HCT116 (cell line): ENCODE data around the gene LINC00305. TPM values are rescaled to one million over a fixed set of nuclear protein-coding genes. Genes with fewer than 3 reads are reported as not detected.

ENCODE experiments used
- ATAC-seq: fragments of 200-7000 bp; cut with Tn5 transposase; 2 replicates; pipeline ENCODE4 v1.9.1; 2020; ENCODE audit warnings: mild to moderate bottlenecking, moderate library complexity
- Bru-seq: library from RNA; stranded (reverse); fragments of 400-500 nt; gene quantifications from one replicate; lab custom pipeline; 2021; lab: Mats Ljungman, UMichigan
- BruChase-seq, 2 experiments: library from RNA; stranded (reverse); fragments of 400-500 nt; gene quantifications; one replicate each; lab custom pipeline; 2021; lab: Mats Ljungman, UMichigan
- BruUV-seq: library from RNA; stranded (reverse); fragments of 400-500 nt; replicated peaks from 2 replicates; lab custom pipeline; 2021; lab: Mats Ljungman, UMichigan
- CTCF ChIA-PET: fragments of 300-600 bp; sonication (Branson Sonifier 250); formaldehyde crosslinking; loops from one replicate; lab custom pipeline; 2021; ENCODE audit warnings: antibody characterized with exemption; lab: Charles Lee
- POLR2A ChIA-PET: fragments of 300-600, 350-600 bp; sonication (Branson Sonifier 250); formaldehyde crosslinking; loops from one replicate; lab custom pipeline; 2021; ENCODE audit warnings: antibody characterized with exemption; lab: Charles Lee
- RAD21 ChIA-PET, 2 experiments: fragments of 300-600 bp; sonication (Branson Sonifier 250); formaldehyde crosslinking; loops; one replicate each; lab custom pipeline; 2023; ENCODE audit warnings: low total read pairs in 2 of 2; ENCODE audit not compliant: uncharacterized antibody in 2 of 2, unreplicated experiment in 2 of 2, low non-redundant PET in 1 of 2; lab: Charles Lee
- DNase-seq: peaks from one replicate; pipeline ENCODE4 v3.0.0-alpha.2; 2010; ENCODE audit warnings: low read depth, low spot score
- H2AFZ ChIP-seq: fragments of 200-600 bp; shearing (Covaris generic), sonication (generic); 2 replicates; pipeline ENCODE4 v1.6.1; 2017; ENCODE audit warnings: low read depth, mixed run types, mixed read lengths, antibody characterized with exemption, low read length; ENCODE audit not compliant: poor library complexity, severe bottlenecking
- H3K27ac ChIP-seq: 2 replicates; pipeline ENCODE4 v1.5.1; 2012; ENCODE audit warnings: low read depth, low read length
- H3K27me3 ChIP-seq: fragments of 200-600 bp; sonication (generic); 2 replicates; pipeline ENCODE4 v1.6.1; 2016; ENCODE audit warnings: mixed run types, low read length, mixed read lengths; ENCODE audit not compliant: insufficient read depth
- H3K36me3 ChIP-seq, 2 experiments: fragments of 200-500 bp in 1 of 2; fragments of 200-600 bp in 1 of 2; sonication (Bioruptor generic) in 1 of 2; sonication (generic) in 1 of 2; 2 replicates each; pipeline versions ENCODE4 v1.5.1 to v1.6.1; 2014 to 2016; ENCODE audit warnings: low read length in 2 of 2, inconsistent platforms in 1 of 2, mixed read lengths in 1 of 2, mixed run types in 1 of 2; ENCODE audit not compliant: insufficient read depth in 2 of 2, control insufficient read depth in 1 of 2
- H3K4me1 ChIP-seq, 2 experiments: fragments of 200-600 bp in 1 of 2; sonication (generic) in 1 of 2; 2 replicates each; pipeline versions ENCODE4 v1.5.1 to v1.6.1; 2012 to 2017; ENCODE audit warnings: low read length in 2 of 2, inconsistent platforms in 1 of 2, mild to moderate bottlenecking in 1 of 2, mixed read lengths in 1 of 2, mixed run types in 1 of 2, moderate library complexity in 1 of 2; ENCODE audit not compliant: insufficient read depth in 2 of 2, control insufficient read depth in 1 of 2
- H3K4me2 ChIP-seq: fragments of 200-600 bp; sonication (generic); 2 replicates; pipeline ENCODE4 v1.6.1; 2017; ENCODE audit warnings: mixed run types, low read length, mixed read lengths
- H3K4me3 ChIP-seq, 2 experiments: fragments of 200-600 bp in 1 of 2; sonication (generic) in 1 of 2; replicated peaks in 1 of 2; 2 replicates each; pipeline ENCODE4 v1.5.1; 2011 to 2016; ENCODE audit warnings: low read length in 2 of 2, control low read depth in 1 of 2, low read depth in 1 of 2, mild to moderate bottlenecking in 1 of 2, mixed read lengths in 1 of 2, mixed run types in 1 of 2
- H3K79me2 ChIP-seq: fragments of 200-600 bp; sonication (generic); 2 replicates; pipeline ENCODE4 v1.6.1; 2017; ENCODE audit warnings: mild to moderate bottlenecking, mixed run types, low read length, moderate library complexity, mixed read lengths; ENCODE audit not compliant: insufficient read depth
- H3K9ac ChIP-seq: fragments of 200-600 bp; sonication (generic); 2 replicates; pipeline ENCODE4 v1.6.1; 2016; ENCODE audit warnings: low read length, mixed read lengths
- H3K9me2 ChIP-seq: fragments of 200-600 bp; sonication (generic), shearing (Covaris generic); 2 replicates; pipeline ENCODE4 v1.6.1; 2017; ENCODE audit warnings: mixed run types, mild to moderate bottlenecking, moderate library complexity; ENCODE audit not compliant: insufficient read depth
- H3K9me3 ChIP-seq, 2 experiments: fragments of 200-500 bp in 1 of 2; fragments of 200-600 bp in 1 of 2; sonication (Bioruptor generic) in 1 of 2; sonication (generic) in 1 of 2; 2 replicates each; pipeline ENCODE4 v1.6.1; 2014 to 2017; ENCODE audit warnings: low read length in 2 of 2, mixed read lengths in 2 of 2, inconsistent platforms in 1 of 2, low read depth in 1 of 2, mild to moderate bottlenecking in 1 of 2, mixed run types in 1 of 2, moderate library complexity in 1 of 2; ENCODE audit not compliant: control insufficient read depth in 1 of 2, insufficient read depth in 1 of 2
- H4K20me1 ChIP-seq: fragments of 200-600 bp; sonication (generic), shearing (Covaris generic); 2 replicates; pipeline ENCODE4 v1.6.1; 2017; ENCODE audit warnings: mixed run types, mild to moderate bottlenecking, moderate library complexity; ENCODE audit not compliant: insufficient read depth
- CBX3 ChIP-seq: IDR thresholded peaks from 2 replicates; pipeline ENCODE4 v1.6.1; 2012; ENCODE audit warnings: low read depth
- CEBPB ChIP-seq: IDR thresholded peaks from 2 replicates; pipeline ENCODE4 v1.6.1; 2012; ENCODE audit warnings: low read depth
- CTCF ChIP-seq, 3 experiments: fragments of 200-600 bp in 1 of 3; sonication (generic) in 1 of 3; IDR thresholded peaks in 2 of 3; conservative IDR thresholded peaks in 1 of 3; 2 replicates each; pipeline ENCODE4 v1.5.1; 2012 to 2017; ENCODE audit warnings: low read depth in 2 of 3, low read length in 2 of 3, antibody characterized with exemption in 1 of 3, borderline replicate concordance in 1 of 3, control low read depth in 1 of 3, mild to moderate bottlenecking in 1 of 3, mixed read lengths in 1 of 3, mixed run types in 1 of 3, moderate library complexity in 1 of 3; ENCODE audit not compliant: insufficient read depth in 1 of 3
- EGR1 ChIP-seq: IDR thresholded peaks from 2 replicates; pipeline ENCODE4 v1.6.1; 2012; ENCODE audit warnings: low read depth
- ELF1 ChIP-seq: IDR thresholded peaks from 2 replicates; pipeline ENCODE4 v1.6.1; 2012; ENCODE audit warnings: low read depth, borderline replicate concordance
- JUND ChIP-seq: IDR thresholded peaks from 2 replicates; pipeline ENCODE4 v1.6.1; 2012
- MAX ChIP-seq: IDR thresholded peaks from 2 replicates; pipeline ENCODE4 v1.6.1; 2012
- POLR2AphosphoS5 ChIP-seq: IDR thresholded peaks from 2 replicates; pipeline ENCODE4 v1.6.1; 2011; ENCODE audit warnings: mild to moderate bottlenecking, low read depth, low read length, moderate library complexity
- REST ChIP-seq: IDR thresholded peaks from 2 replicates; pipeline ENCODE4 v1.6.1; 2012; ENCODE audit warnings: low read depth
- SIN3A ChIP-seq: IDR thresholded peaks from 2 replicates; pipeline ENCODE4 v1.6.1; 2012; ENCODE audit warnings: low read depth
- SRF ChIP-seq: IDR thresholded peaks from 2 replicates; pipeline ENCODE4 v1.6.1; 2012; ENCODE audit warnings: low read depth
- YY1 ChIP-seq: IDR thresholded peaks from 2 replicates; pipeline ENCODE4 v1.6.1; 2011; ENCODE audit warnings: low read length, low read depth, moderate library complexity, mild to moderate bottlenecking; ENCODE audit not compliant: insufficient replicate concordance; ENCODE audit errors: extremely low read depth
- ZBTB33 ChIP-seq: IDR thresholded peaks from 2 replicates; pipeline ENCODE4 v1.6.1; 2011; ENCODE audit warnings: mild to moderate bottlenecking, low read length, moderate library complexity; ENCODE audit not compliant: insufficient replicate concordance; ENCODE audit errors: extremely low read depth
- ZNF274 ChIP-seq: fragments of 200-500 bp; sonication (Bioruptor generic); IDR thresholded peaks from 2 replicates; pipeline ENCODE4 v1.6.1; 2014; ENCODE audit warnings: mild to moderate bottlenecking, low read depth, low read length, inconsistent platforms
- intact Hi-C: fragments of 100-400 bp; cut with micrococcal nuclease; formaldehyde crosslinking; loops from 2 replicates; pipeline ENCODE4 v1.10.0; 2022
- long read RNA-seq: library from polyadenylated mRNA; unstranded; transcript quantifications from one replicate; pipeline ENCODE4 v2.0.0, GENCODE V29; 2021; ENCODE audit not compliant: unreplicated experiment
- polyA plus RNA-seq: library from polyadenylated mRNA; unstranded; fragments of >200 nt; gene quantifications from 2 replicates; pipeline ENCODE4 v1.2.1, GENCODE V29; 2012; ENCODE audit warnings: missing spikeins
- total RNA-seq: library from RNA; stranded (reverse); gene quantifications from one replicate; pipeline ENCODE4 v1.2.1, GENCODE V29; 2021; ENCODE audit not compliant: unreplicated experiment

Gene LINC00305
- total RNA-seq: not detected
- not detected in 2 replicates for polyA plus RNA-seq
- Bru-seq, nascent RNA: not detected
- BruChase-seq, experiment 1, labeled RNA remaining after a 6-hour chase: not detected
- BruChase-seq, experiment 2, labeled RNA remaining after a 2-hour chase: not detected
- long read RNA-seq: 0 reads

GRCh38 chr18:64148988-64149387 is at the start of gene LINC00305:
Gene LINC00305, minus strand, starts transcription at chr18:64149088.
- H3K4me1 ChIP-seq: no peaks in the 10 kb centered on the region
- ATAC-seq (no peak), DNase-seq (no peak)
- CTCF ChIA-PET: no interaction called here
- H3K27ac ChIP-seq: no peak within 1 kb of the TSS
- POLR2A ChIA-PET: no interaction called here
- H3K9me3 ChIP-seq: peaks cover 5 to 8% of the 10 kb centered on the region in 2 experiments; a peak in 2 of 4 replicates
- H3K9ac ChIP-seq: no peak within 1 kb of the TSS
- no peaks in the 10 kb centered on the region for H4K20me1 ChIP-seq
- TF ChIP-seq CEBPB (no peak), YY1 (no peak), SRF (no peak), POLR2AphosphoS5 (no peak), MAX (no peak), JUND (no peak), EGR1 (no peak), CTCF (IDR thresholded peaks at IDR 0.05 in 2 of 3, conservative IDR thresholded peaks at IDR 0.05 in 1 of 3; ENCODE audit: borderline replicate concordance in 1 of 3, insufficient read depth in 1 of 3, low read depth in 2 of 3, low read length in 2 of 3) (no peak), ZBTB33 (no peak), SIN3A (no peak), ZNF274 (no peak), CBX3 (no peak), ELF1 (no peak), REST (no peak)
- RAD21 ChIA-PET: no interaction called here
- H3K4me2 ChIP-seq: no peak within 1 kb of the TSS
- H3K79me2 ChIP-seq: no peaks in the 10 kb centered on the region
- H3K27me3 ChIP-seq: no peaks in the 10 kb centered on the region
- no peak within 1 kb of the TSS for H2AFZ ChIP-seq
- no peaks in the 10 kb centered on the region for H3K36me3 ChIP-seq
- BruUV-seq: no TSS peak
- H3K4me3 ChIP-seq: no peak within 1 kb of the TSS
- H3K9me2 ChIP-seq: no peaks in the 10 kb centered on the region
- intact Hi-C loops: no loop called here
